Colonic mucosa (tissue), 4 donors: ENCODE data around the gene MPND. TPM values are rescaled to one million over a fixed set of nuclear protein-coding genes. Genes with fewer than 3 reads are reported as not detected.

Source experiments
- DNase-seq: peaks from one replicate; pipeline ENCODE4 v3.0.0-alpha.2; 2020
- H3K27ac ChIP-seq: fragments of 200-600 bp; one replicate; pipeline ENCODE4 v1.8.0; 2021
- H3K27me3 ChIP-seq: fragments of 200-600 bp; one replicate; pipeline ENCODE4 v1.8.0; 2021
- H3K36me3 ChIP-seq: fragments of 200-600 bp; one replicate; pipeline ENCODE4 v1.8.0; 2021
- H3K4me1 ChIP-seq: fragments of 200-600 bp; one replicate; pipeline ENCODE4 v1.8.0; 2021; ENCODE audit warnings: mild to moderate bottlenecking
- H3K4me3 ChIP-seq: fragments of 200-600 bp; one replicate; pipeline ENCODE4 v1.8.0; 2021
- H3K9ac ChIP-seq, 2 donors: one replicate each; pipeline ENCODE4 v1.7.0; 2013; ENCODE audit warnings: control low read depth in 2 of 2, low read depth in 2 of 2, low read length in 2 of 2
- H3K9me3 ChIP-seq: fragments of 200-600 bp; one replicate; pipeline ENCODE4 v1.8.0; 2021
- CTCF ChIP-seq: fragments of 200-600 bp; IDR thresholded peaks from one replicate; pipeline ENCODE4 v1.8.0; 2022; ENCODE audit warnings: antibody characterized with exemption, mild to moderate bottlenecking
- intact Hi-C: fragments of 100-400 bp; cut with DNase I; formaldehyde crosslinking; loops from one replicate; pipeline ENCODE4 v1.14.1; 2022
- total RNA-seq, 2 donors: library from RNA; stranded (reverse); fragmentation: NEBNext Ultra II Directional in 1 of 2; extraction: Animal tissue kit (Norgen Biotek cat#: 25700) in 1 of 2; gene quantifications; one replicate each; pipeline ENCODE4 v1.2.1, GENCODE V29; 2021
- donor health status: healthy.
- donor health status: DM: no; HTN: no; CAD: no.
- donor health status: DM: no; HTN: no; CAD: no.

Gene MPND
- total RNA-seq, 2 donors from 2014 or later: 38.0 to 63.2 TPM

- Histone ChIP-seq H3K4me1 (no peaks in the 10 kb centered on the region), H3K9ac (no peak overlapping the region), H3K36me3 (no peaks in the 10 kb centered on the region), H3K4me3 (no peak overlapping the region), H3K27ac (no peak overlapping the region), H3K9me3 (no peaks in the 10 kb centered on the region), H3K27me3 (no peaks in the 10 kb centered on the region)
- DNase-seq: no peak
- intact Hi-C loops: no loop called here
- no peak for TF ChIP-seq CTCF
These were observed 26.4 kb upstream of the MPND start for GRCh38 chr19:4316956-4317355.

GRCh38 chr19:4318460-4318859, 24.9 kb upstream of the MPND start:
- H3K4me3 ChIP-seq: no peak overlapping the region
- intact Hi-C loops: no loop called here
- H3K9ac ChIP-seq: no peak overlapping the region
- no peak for DNase-seq
- TF ChIP-seq CTCF: no peak
- H3K27me3 ChIP-seq: no peaks in the 10 kb centered on the region
- H3K27ac ChIP-seq: no peak overlapping the region
- no peaks in the 10 kb centered on the region for H3K4me1 ChIP-seq
- H3K36me3 ChIP-seq: no peaks in the 10 kb centered on the region
- no peaks in the 10 kb centered on the region for H3K9me3 ChIP-seq

DNA sequence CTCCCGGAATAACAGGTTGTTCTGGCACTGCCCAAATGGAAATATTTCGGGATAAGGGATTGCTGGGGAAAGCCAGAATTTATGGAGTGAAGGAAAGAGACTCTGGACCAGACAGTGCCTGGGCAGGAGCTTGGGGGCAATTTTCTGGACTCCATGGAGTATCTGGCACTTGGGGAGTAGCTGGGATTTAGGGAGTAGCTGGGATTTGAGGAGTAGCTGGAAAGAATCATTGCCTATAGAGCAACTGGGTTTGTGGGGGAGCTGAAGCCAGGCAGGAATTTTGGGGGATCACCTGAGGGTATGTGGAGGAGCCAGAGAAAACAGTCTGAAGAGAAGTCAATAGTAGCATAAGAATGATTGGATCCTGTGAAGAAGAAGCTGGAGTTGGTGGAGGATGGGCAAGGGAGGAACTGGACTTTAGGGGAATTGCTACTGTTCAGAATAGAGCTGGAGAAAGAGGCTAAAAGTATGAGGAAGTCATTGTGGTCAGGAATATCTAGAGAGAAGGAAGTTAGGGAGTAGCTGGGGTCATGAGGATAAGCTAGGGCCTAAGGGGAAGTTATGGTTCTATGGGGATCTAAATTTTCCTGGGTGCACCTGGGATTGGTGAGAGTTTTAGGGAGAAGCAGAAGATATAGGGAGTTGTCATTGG, 24.2 kb upstream of the MPND start:
- DNase-seq: no peak
- TF ChIP-seq CTCF: no peak
- no peaks in the 10 kb centered on the region for H3K9me3 ChIP-seq
- no peaks in the 10 kb centered on the region for H3K4me1 ChIP-seq
- H3K27me3 ChIP-seq: no peaks in the 10 kb centered on the region
- H3K9ac ChIP-seq: no peak overlapping the region
- intact Hi-C loops: no loop called here
- H3K36me3 ChIP-seq: no peaks in the 10 kb centered on the region
- no peak overlapping the region for H3K4me3 ChIP-seq
- no peak overlapping the region for H3K27ac ChIP-seq

GRCh38 chr19:4320419-4320818, 22.9 kb upstream of the MPND start:
- H3K9me3 ChIP-seq: no peaks in the 10 kb centered on the region
- H3K4me1 ChIP-seq: no peaks in the 10 kb centered on the region
- intact Hi-C loops: no loop called here
- H3K27ac ChIP-seq: no peak overlapping the region
- no peak overlapping the region for H3K9ac ChIP-seq
- no peaks in the 10 kb centered on the region for H3K27me3 ChIP-seq
- no peak overlapping the region for H3K4me3 ChIP-seq
- H3K36me3 ChIP-seq: no peaks in the 10 kb centered on the region
- no peak for TF ChIP-seq CTCF
- DNase-seq: no peak

GRCh38 chr19:4322942-4323665, 20.3 kb upstream of the MPND start:
- H3K9ac ChIP-seq: no peak overlapping the region
- DNase-seq: no peak
- H3K36me3 ChIP-seq: no peaks in the 10 kb centered on the region
- no peaks in the 10 kb centered on the region for H3K27me3 ChIP-seq
- intact Hi-C loops: no loop called here
- no peak for TF ChIP-seq CTCF
- no peak overlapping the region for H3K4me3 ChIP-seq
- H3K4me1 ChIP-seq: no peaks in the 10 kb centered on the region
- no peaks in the 10 kb centered on the region for H3K9me3 ChIP-seq
- no peak overlapping the region for H3K27ac ChIP-seq
